HG03457 (cell line): Measurements from ENCODE around the gene DPP9.

Experiments used
- ATAC-seq: cut with Tn5 transposase; IDR thresholded peaks from one replicate; pipeline ENCODE4 v1.9.1; 2021; ENCODE audit warnings: moderate number of reproducible peaks; ENCODE audit not compliant: unreplicated experiment

DPP9 gene

GRCh38 chr19:4636761-4637160 lies 86.9 kb downstream of the DPP9 start:
- no peak for ATAC-seq

- no peak for ATAC-seq
Measured at GRCh38 chr19:4636151-4636717, 87.4 kb downstream of the DPP9 start.

- ATAC-seq, result no peak
Measured at GRCh38 chr19:4635754-4636116, 87.9 kb downstream of the DPP9 start.

GRCh38 chr19:4633140-4633967 lies 90.3 kb downstream of the DPP9 start:
- no peak for ATAC-seq
